ENCODE measurements around the gene SNRPB.

The SNRPB gene

GRCh38 chr20:2465100-2465499 lies 5.5 kb downstream of the SNRPB start:
- Histone ChIP-seq H3K9me2 (replicated peaks; ENCODE audit: insufficient read depth, low read length) (no peaks in the 10 kb centered on the region), H3K27ac (ENCODE audit: low read depth, low read length) (no peak overlapping the region), H3K9me3 (ENCODE audit: insufficient read depth, low read length) (no peaks in the 10 kb centered on the region), H3K36me3 (ENCODE audit: low read length) (peaks cover 92% of the 10 kb centered on the region), H3K79me2 (ENCODE audit: insufficient read depth, low read length) (peaks cover 52% of the 10 kb centered on the region), H4K20me1 (ENCODE audit: low read depth, low read length) (peaks cover 66% of the 10 kb centered on the region), H3K27me3 (ENCODE audit: low read length) (no peaks in the 10 kb centered on the region), H2AFZ (ENCODE audit: low read depth, low read length, severe bottlenecking) (no peak overlapping the region), H3K4me2 (ENCODE audit: low read depth, low read length, poor library complexity, severe bottlenecking) (no peak overlapping the region), H3F3A (ENCODE audit: insufficient read depth) (peaks cover 40% of the 10 kb centered on the region), H3K4me3 (ENCODE audit: insufficient read depth, low read length, poor library complexity, severe bottlenecking) (no peak overlapping the region), H3K9ac (ENCODE audit: low read length) (no peak overlapping the region)
- no peak for TF ChIP-seq EZH2phosphoT487 (conservative IDR thresholded peaks at IDR 0.05; ENCODE audit: low read length)
- TF ChIP-seq CTCF (IDR thresholded peaks at IDR 0.05; ENCODE audit: insufficient read depth, low read length, poor library complexity, severe bottlenecking): no peak

- peaks cover 52% of the 10 kb centered on the region for H3F3A ChIP-seq (ENCODE audit: insufficient read depth)
- TF ChIP-seq CTCF (IDR thresholded peaks at IDR 0.05; ENCODE audit: insufficient read depth, low read length, poor library complexity, severe bottlenecking) (no peak), EZH2phosphoT487 (conservative IDR thresholded peaks at IDR 0.05; ENCODE audit: low read length) (no peak)
- no peaks in the 10 kb centered on the region for H3K9me3 ChIP-seq (ENCODE audit: insufficient read depth, low read length)
- no peak overlapping the region for H3K4me3 ChIP-seq (ENCODE audit: insufficient read depth, low read length, poor library complexity, severe bottlenecking)
- peaks cover 38% of the 10 kb centered on the region for H3K79me2 ChIP-seq (ENCODE audit: insufficient read depth, low read length)
- no peak overlapping the region for H3K9ac ChIP-seq (ENCODE audit: low read length)
- peaks cover 93% of the 10 kb centered on the region for H3K36me3 ChIP-seq (ENCODE audit: low read length)
- H3K27me3 ChIP-seq (ENCODE audit: low read length): no peaks in the 10 kb centered on the region
- H3K27ac ChIP-seq (ENCODE audit: low read depth, low read length): no peak overlapping the region
- peaks cover 60% of the 10 kb centered on the region for H4K20me1 ChIP-seq (ENCODE audit: low read depth, low read length)
- no peaks in the 10 kb centered on the region for H3K9me2 ChIP-seq (replicated peaks; ENCODE audit: insufficient read depth, low read length)
- H3K4me2 ChIP-seq (ENCODE audit: low read depth, low read length, poor library complexity, severe bottlenecking): no peak overlapping the region
- no peak overlapping the region for H2AFZ ChIP-seq (ENCODE audit: low read depth, low read length, severe bottlenecking)
Observed at GRCh38 chr20:2463616-2464365, 6.8 kb downstream of the SNRPB start.

- Histone ChIP-seq H3K9me2 (replicated peaks; ENCODE audit: insufficient read depth, low read length) (no peaks in the 10 kb centered on the region), H3F3A (ENCODE audit: insufficient read depth) (peaks cover 65% of the 10 kb centered on the region), H2AFZ (ENCODE audit: low read depth, low read length, severe bottlenecking) (no peak overlapping the region), H3K79me2 (ENCODE audit: insufficient read depth, low read length) (peaks cover 25% of the 10 kb centered on the region), H3K9ac (ENCODE audit: low read length) (no peak overlapping the region), H4K20me1 (ENCODE audit: low read depth, low read length) (peaks cover 47% of the 10 kb centered on the region), H3K36me3 (ENCODE audit: low read length) (peaks cover 82% of the 10 kb centered on the region), H3K9me3 (ENCODE audit: insufficient read depth, low read length) (no peaks in the 10 kb centered on the region), H3K27me3 (ENCODE audit: low read length) (no peaks in the 10 kb centered on the region), H3K27ac (ENCODE audit: low read depth, low read length) (no peak overlapping the region), H3K4me3 (ENCODE audit: insufficient read depth, low read length, poor library complexity, severe bottlenecking) (no peak overlapping the region), H3K4me2 (ENCODE audit: low read depth, low read length, poor library complexity, severe bottlenecking) (no peak overlapping the region)
- TF ChIP-seq EZH2phosphoT487 (conservative IDR thresholded peaks at IDR 0.05; ENCODE audit: low read length) (no peak), CTCF (IDR thresholded peaks at IDR 0.05; ENCODE audit: insufficient read depth, low read length, poor library complexity, severe bottlenecking) (no peak)
Observed at GRCh38 chr20:2462484-2462883, 8.1 kb downstream of the SNRPB start.

Measured in SU-DHL-6 (cell line).